Measurements from ENCODE around the gene CCDC28B. TPM values are rescaled to one million over a fixed set of nuclear protein-coding genes. Genes with fewer than 3 reads are reported as not detected.
A peak's percentile ranks its signal among the peaks of the same experiment; 100 is the strongest.

Gene CCDC28B
- total RNA-seq, 1 donor from 2014 or later, result 56.9 TPM

DNA sequence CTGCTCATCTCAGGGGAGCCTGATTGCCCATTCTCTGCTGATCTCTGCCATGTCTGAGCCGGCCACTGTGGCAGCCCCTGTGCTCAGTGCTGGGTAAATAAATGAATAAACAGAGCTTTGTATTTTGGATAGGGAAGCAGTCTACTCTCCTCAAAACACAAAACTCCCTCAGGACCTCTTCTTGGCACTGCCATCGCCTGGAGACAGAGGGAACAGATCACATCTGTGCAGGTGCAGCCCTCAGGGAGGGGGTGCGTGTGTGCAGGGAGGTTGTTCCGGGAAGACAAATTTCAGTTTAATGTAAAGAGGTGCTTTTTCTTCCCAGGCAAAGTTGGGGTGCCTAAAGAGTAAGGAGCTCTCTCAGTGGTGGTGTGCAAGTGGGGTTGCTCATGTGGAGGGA lies 38.9 kb downstream of the CCDC28B start:
- peak overlapping the region; percentile 62 for H3K4me3 Mint-ChIP-seq
- H3K4me1 Mint-ChIP-seq, result peaks cover 21% of the 10 kb centered on the region
- ChIA-PET CTCF (interaction anchor here (0.6 to 4.3 kb wide), 6 partner anchors 11 to 97 kb away, joined by 4 to 42 read pairs (median 17); partner anchors contain the start of genes HDAC1, LCK and MARCKSL1), POLR2A (interaction anchor here (0.7 to 5.2 kb wide), 9 partner anchors 7 to 155 kb away, joined by 4 to 142 read pairs (median 20); partner anchors contain the start of genes BSDC1, CCDC28B, EIF3I and HDAC1)
- H3K36me3 Mint-ChIP-seq (ENCODE audit: low read depth), result no peaks in the 10 kb centered on the region
- DNase-seq, result no peak
- H3K27me3 Mint-ChIP-seq, result no peaks in the 10 kb centered on the region
- no peaks in the 10 kb centered on the region for H3K9me3 Mint-ChIP-seq
- intact Hi-C loops (cut with micrococcal nuclease), result no loop called here
- TF ChIP-seq CTCF (IDR thresholded peaks at IDR 0.05), result no peak
- ATAC-seq (ENCODE audit: low read depth), result no peak
- H3K27ac Mint-ChIP-seq, result peak overlapping the region; percentile 59

GRCh38 chr1:32239790-32240139 lies 39.4 kb downstream of the CCDC28B start:
- ATAC-seq (ENCODE audit: low read depth), result no peak
- H3K4me3 Mint-ChIP-seq, result peak overlapping the region; percentile 89
- H3K9me3 Mint-ChIP-seq, result no peaks in the 10 kb centered on the region
- ChIA-PET POLR2A (interaction anchor here (0.9 to 5.2 kb wide), 14 partner anchors 8 to 155 kb away, joined by 3 to 142 read pairs (median 18); partner anchors contain the start of genes BSDC1, CCDC28B, EIF3I and HDAC1), CTCF (interaction anchor here (0.6 to 4.3 kb wide), 15 partner anchors 11 to 120 kb away, joined by 3 to 42 read pairs (median 10); partner anchors contain the start of genes CCDC28B, HDAC1, LCK and MARCKSL1)
- TF ChIP-seq CTCF (IDR thresholded peaks at IDR 0.05), result no peak
- intact Hi-C loops (cut with micrococcal nuclease), result loop anchor here (1.0 to 2.0 kb wide), 3 partner anchors 15 to 97 kb away; partner anchors contain the start of genes HDAC1 and MARCKSL1
- no peak for DNase-seq
- peak overlapping the region; percentile 87 for H3K27ac Mint-ChIP-seq
- H3K4me1 Mint-ChIP-seq, result peaks cover 21% of the 10 kb centered on the region
- no peaks in the 10 kb centered on the region for H3K27me3 Mint-ChIP-seq
- no peaks in the 10 kb centered on the region for H3K36me3 Mint-ChIP-seq (ENCODE audit: low read depth)

- no peak for TF ChIP-seq CTCF (IDR thresholded peaks at IDR 0.05)
- Mint-ChIP-seq H3K4me3 (peak overlapping the region; percentile 89), H3K27ac (peak overlapping the region; percentile 87), H3K4me1 (peaks cover 21% of the 10 kb centered on the region), H3K27me3 (no peaks in the 10 kb centered on the region), H3K36me3 (ENCODE audit: low read depth) (no peaks in the 10 kb centered on the region), H3K9me3 (no peaks in the 10 kb centered on the region)
- POLR2A ChIA-PET, result interaction anchor here (0.6 to 5.2 kb wide), 25 partner anchors 8 to 452 kb away, joined by 3 to 142 read pairs (median 6); partner anchors contain the start of genes BSDC1, CCDC28B, EIF3I and HDAC1
- intact Hi-C loops (cut with micrococcal nuclease), result loop anchor here (1.0 to 2.0 kb wide), 3 partner anchors 14 to 96 kb away; partner anchors contain the start of genes HDAC1 and MARCKSL1
- CTCF ChIA-PET, result interaction anchor here (0.6 to 4.3 kb wide), 25 partner anchors 10 to 160 kb away, joined by 3 to 42 read pairs (median 4); partner anchors contain the start of genes BSDC1, CCDC28B, HDAC1 and KPNA6
- ATAC-seq (ENCODE audit: low read depth), result peak; percentile 77
- DNase-seq, result peak; percentile 68
Observed at GRCh38 chr1:32240140-32240951, 40.0 kb downstream of the CCDC28B start.

DNA sequence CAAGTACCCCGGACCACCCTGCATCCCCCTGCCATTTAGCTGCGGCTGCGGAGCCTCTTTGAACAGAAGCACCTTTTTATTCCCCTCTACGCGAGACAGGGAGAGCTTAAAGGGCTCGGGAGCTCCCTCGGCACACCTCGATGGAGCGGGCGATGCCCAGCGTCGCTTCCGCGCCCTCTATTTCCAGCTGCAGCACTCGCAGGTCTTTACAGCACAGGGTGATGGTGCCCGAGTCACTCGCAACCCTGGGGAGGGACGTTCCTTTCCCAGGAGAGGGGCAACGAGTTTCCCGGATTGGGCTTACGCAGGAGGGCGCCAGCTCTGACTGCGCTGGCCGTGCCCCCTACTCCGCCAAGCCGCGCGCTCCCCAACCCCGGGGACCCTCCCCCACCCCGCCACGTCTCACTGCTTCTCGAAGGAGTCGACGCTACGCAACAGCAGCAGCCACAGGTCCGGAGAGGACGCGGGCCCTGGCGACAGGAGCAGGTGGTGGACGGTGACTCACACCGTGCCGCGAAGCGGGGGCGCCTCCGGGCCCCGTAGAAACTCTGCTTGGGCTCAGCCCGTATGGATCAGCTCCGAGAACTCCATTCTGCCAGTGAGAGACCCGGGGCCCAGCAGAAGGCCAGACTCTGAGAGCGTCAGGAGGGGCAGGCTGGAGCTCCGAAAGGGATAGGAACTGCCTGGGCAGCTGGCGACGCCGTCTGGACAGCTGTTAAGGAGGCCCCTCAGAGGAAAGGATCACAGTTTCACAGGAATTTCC lies 40.8 kb downstream of the CCDC28B start:
- Mint-ChIP-seq H3K27me3 (no peaks in the 10 kb centered on the region), H3K9me3 (no peaks in the 10 kb centered on the region), H3K4me3 (peak overlapping the region; percentile 89), H3K4me1 (peaks cover 22% of the 10 kb centered on the region), H3K27ac (peak overlapping the region; percentile 87), H3K36me3 (ENCODE audit: low read depth) (no peaks in the 10 kb centered on the region)
- ChIA-PET POLR2A (interaction anchor here (0.6 to 5.2 kb wide), 29 partner anchors 9 to 452 kb away, joined by 3 to 142 read pairs (median 5); partner anchors contain the start of genes BSDC1, CCDC28B, EIF3I and HDAC1), CTCF (interaction anchor here (1.0 to 4.3 kb wide), 23 partner anchors 9 to 160 kb away, joined by 3 to 42 read pairs (median 5); partner anchors contain the start of genes BSDC1, CCDC28B, HDAC1 and KPNA6)
- TF ChIP-seq CTCF (IDR thresholded peaks at IDR 0.05), result no peak
- DNase-seq (peak; percentile 56), ATAC-seq (ENCODE audit: low read depth) (peak; percentile 59)
- intact Hi-C loops (cut with micrococcal nuclease), result loop anchor here (1.0 to 2.0 kb wide), 5 partner anchors 9 to 96 kb away; partner anchors contain the start of genes EIF3I, MARCKSL1 and TMEM234

Data from activated B cell treated with CpG ODN at 0.5 μM for 24 hours (primary cell).